K562 (cell line): Measurements from ENCODE around the gene CLEC17A. TPM values are rescaled to one million over a fixed set of nuclear protein-coding genes. Genes with fewer than 3 reads are reported as not detected.

ENCODE experiments used
- CTCFL ChIP-seq: IDR thresholded peaks from 2 replicates; pipeline ENCODE4 v1.6.1; 2011; ENCODE audit warnings: borderline replicate concordance, low read depth, mild to moderate bottlenecking, moderate library complexity, low read length; ENCODE audit not compliant: insufficient read depth, poor library complexity, severe bottlenecking
- EGR1 ChIP-seq: fragments of 450-650 bp; conservative IDR thresholded peaks from 2 replicates; pipeline ENCODE4 v1.6.1; 2017; ENCODE audit warnings: mild to moderate bottlenecking
- FOXA1 ChIP-seq: fragments of 450-650 bp; IDR thresholded peaks from 2 replicates; pipeline ENCODE4 v1.6.1; 2016; ENCODE audit warnings: mild to moderate bottlenecking, borderline replicate concordance
- FOXP4 ChIP-seq: sonication (generic); formaldehyde crosslinking; IDR thresholded peaks from 2 replicates; pipeline ENCODE4 v1.8.0; 2022; ENCODE audit warnings: mild to moderate bottlenecking, missing genetic modification reagents, borderline replicate concordance
- HMG20A ChIP-seq: fragments of 450-650 bp; formaldehyde crosslinking; conservative IDR thresholded peaks from 2 replicates; pipeline ENCODE4 v1.4.0; 2020; ENCODE audit warnings: mild to moderate bottlenecking, mixed read lengths
- HOMEZ ChIP-seq: fragments of 250-450 bp; sonication (Bioruptor Pico); IDR thresholded peaks from 2 replicates; pipeline ENCODE4 v1.4.0; 2020; ENCODE audit warnings: mild to moderate bottlenecking, moderate library complexity
- ILF3 ChIP-seq: fragments of 450-650 bp; IDR thresholded peaks from 2 replicates; pipeline ENCODE4 v1.6.1; 2018; ENCODE audit warnings: antibody characterized with exemption, mild to moderate bottlenecking, moderate library complexity, borderline replicate concordance
- JUN ChIP-seq, 2 experiments: sonication (generic) in 1 of 2; formaldehyde crosslinking in 1 of 2; IDR thresholded peaks; 2 replicates each; pipeline versions ENCODE4 v1.6.1 to v1.8.0; 2012 to 2022; ENCODE audit warnings: borderline replicate concordance in 2 of 2, mild to moderate bottlenecking in 2 of 2, improper control_type of control experiment in 1 of 2, low read depth in 1 of 2, low read length in 1 of 2, missing genetic modification reagents in 1 of 2
- MCM3 ChIP-seq: fragments of 450-650 bp; IDR thresholded peaks from 2 replicates; pipeline ENCODE4 v1.6.1; 2016
- NR0B1 ChIP-seq: fragments of 450-650 bp; IDR thresholded peaks from one replicate; pipeline ENCODE4 v1.6.1; 2018; ENCODE audit warnings: mild to moderate bottlenecking, moderate library complexity; ENCODE audit not compliant: partially characterized antibody
- NUFIP1 ChIP-seq: fragments of 450-650 bp; IDR thresholded peaks from 2 replicates; pipeline ENCODE4 v1.6.1; 2018; ENCODE audit not compliant: partially characterized antibody
- PHTF2 ChIP-seq: fragments of 250-450 bp; sonication (Bioruptor Pico); IDR thresholded peaks from 2 replicates; pipeline ENCODE4 v1.5.0; 2021; ENCODE audit warnings: mild to moderate bottlenecking
- PTRF ChIP-seq: fragments of 450-650 bp; IDR thresholded peaks from 2 replicates; pipeline ENCODE4 v1.6.1; 2016; ENCODE audit warnings: mild to moderate bottlenecking, missing genetic modification characterization, missing compliant biosample characterization
- RNF219 ChIP-seq: fragments of 250-450 bp; sonication (Bioruptor Pico); IDR thresholded peaks from 2 replicates; pipeline ENCODE4 v1.5.0; 2022; ENCODE audit warnings: mild to moderate bottlenecking
- SMAD4 ChIP-seq: fragments of 250-450 bp; sonication (Bioruptor Pico); conservative IDR thresholded peaks from 2 replicates; pipeline ENCODE4 v1.8.0; 2021; ENCODE audit warnings: inconsistent platforms, mild to moderate bottlenecking, moderate library complexity
- TAL1 ChIP-seq: fragments of 450-650 bp; IDR thresholded peaks from 2 replicates; pipeline ENCODE4 v1.6.1; 2016; ENCODE audit warnings: mild to moderate bottlenecking
- TEAD2 ChIP-seq: fragments of 450-650 bp; IDR thresholded peaks from 2 replicates; pipeline ENCODE4 v1.6.1; 2016; ENCODE audit warnings: missing genetic modification characterization, control low read depth, missing compliant biosample characterization
- ZNF445 ChIP-seq: fragments of 250-450 bp; sonication (Bioruptor Pico); IDR thresholded peaks from 2 replicates; pipeline ENCODE4 v1.4.0; 2020; ENCODE audit warnings: low read depth, mild to moderate bottlenecking, moderate library complexity
- ZNF57 ChIP-seq: fragments of 450-650 bp; formaldehyde crosslinking; IDR thresholded peaks from 2 replicates; pipeline ENCODE4 v1.4.0; 2020; ENCODE audit warnings: mild to moderate bottlenecking, moderate library complexity
- ZNF668 ChIP-seq: fragments of 250-450 bp; sonication (Bioruptor Pico); IDR thresholded peaks from 2 replicates; pipeline ENCODE4 v1.8.0; 2022; ENCODE audit warnings: mild to moderate bottlenecking, inconsistent platforms
- polyA plus RNA-seq, 8 experiments: library from polyadenylated mRNA; depleted of rRNA in 4 of 8; stranded (reverse) in 5 of 8; unstranded in 3 of 8; fragments of >200 nt; fragmentation: Nextera tagmentation in 2 of 8; fragmentation: Illumina TruSeq in 1 of 8; extraction: Ambion mirVana in 2 of 8; extraction: Trizol in 1 of 8; gene quantifications; 2 replicates each; pipeline versions ENCODE4 v1.2.1 to v1.2.3, GENCODE V29; 2011 to 2014; ENCODE audit warnings: inconsistent platforms in 1 of 8, missing spikeins in 1 of 8
- total RNA-seq, 7 experiments: library from RNA; depleted of rRNA in 6 of 7; stranded (reverse); fragments of >200 nt in 6 of 7; fragmentation: Illumina TruSeq in 2 of 7; extraction: Trizol in 2 of 7; gene quantifications; 2 replicates each; pipeline versions ENCODE4 v1.2.1 to v1.2.3, GENCODE V29; 2011 to 2021; ENCODE audit warnings: low replicate concordance in 1 of 7

CLEC17A gene
- total and polyA plus RNA-seq, 9 of the 15 experiments (the other 6 are each of a cell fraction or from before 2014, with no cell fraction given) = 0.03 TPM; not detected in 8

- TF ChIP-seq JUN (IDR thresholded peaks at IDR 0.05; ENCODE audit: borderline replicate concordance, low read depth, low read length) (no peak), JUN (CRISPR knock-in tag; IDR thresholded peaks at IDR 0.05; ENCODE audit: borderline replicate concordance) (no peak), HOMEZ (CRISPR knock-in tag) (no peak), ZNF445 (CRISPR knock-in tag) (no peak), ZNF57 (CRISPR knock-in tag) (no peak), NUFIP1 (no peak), ILF3 (no peak), ZNF668 (CRISPR knock-in tag) (no peak), FOXA1 (no peak), FOXP4 (CRISPR knock-in tag) (no peak), EGR1 (peak; percentile 85), TEAD2 (tag) (no peak), SMAD4 (CRISPR knock-in tag) (peak; percentile 57), HMG20A (CRISPR knock-in tag) (no peak), PTRF (no peak), NR0B1 (no peak), PHTF2 (CRISPR knock-in tag) (no peak), TAL1 (no peak), MCM3 (no peak), CTCFL (no peak), RNF219 (CRISPR knock-in tag) (no peak)
Observed at GRCh38 chr19:14550201-14550754, 32.6 kb upstream of the CLEC17A start (continued).
